ENCODE data around the gene UGT1A3.

UGT1A3 gene

GRCh38 chr2:233764761-233765160 lies 35.9 kb downstream of the UGT1A3 start:
- H2BK5ac ChIP-seq (ENCODE audit: low read length), result no peak overlapping the region
- no peak overlapping the region for H3K56ac ChIP-seq (ENCODE audit: low read length)
- H4K5ac ChIP-seq (ENCODE audit: low read length), result no peak overlapping the region
- H3K4me2 ChIP-seq (ENCODE audit: low read length), result no peak overlapping the region
- H3K9ac ChIP-seq (ENCODE audit: low read length), result no peak overlapping the region
- no peak overlapping the region for H3K27ac ChIP-seq (ENCODE audit: low read depth, low read length)
- no peak overlapping the region for H2BK120ac ChIP-seq (ENCODE audit: low read depth, low read length)
- WGBS (ENCODE audit: extremely low coverage, insufficient coverage, low lambda C conversion rate), result no CpG with 5 or more reads among the region's 3 CpGs
- H2AK5ac ChIP-seq (ENCODE audit: low read length), result no peak overlapping the region
- H2BK15ac ChIP-seq (replicated peaks; ENCODE audit: low read depth), result no peak overlapping the region
- no peaks in the 10 kb centered on the region for H3K27me3 ChIP-seq (ENCODE audit: insufficient read depth, low read length, poor library complexity)
- H3K4me3 ChIP-seq (ENCODE audit: low read length), result no peak overlapping the region
- no peaks in the 10 kb centered on the region for H3K4me1 ChIP-seq (ENCODE audit: control insufficient read depth, low read depth, low read length)
- no peaks in the 10 kb centered on the region for H3K36me3 ChIP-seq (ENCODE audit: control insufficient read depth, insufficient read depth, low read length)
- H3K79me1 ChIP-seq (ENCODE audit: low read length), result no peaks in the 10 kb centered on the region
- no peak for DNase-seq
- no peak overlapping the region for H3K4ac ChIP-seq (ENCODE audit: low read depth, low read length)
- H3K18ac ChIP-seq (ENCODE audit: low read length), result no peak overlapping the region
- H3K23ac ChIP-seq (ENCODE audit: low read length), result no peak overlapping the region
- no peaks in the 10 kb centered on the region for H3K79me2 ChIP-seq (ENCODE audit: control insufficient read depth, insufficient read depth, low read length)
- no peak overlapping the region for H4K8ac ChIP-seq (ENCODE audit: low read depth, low read length)

- Histone ChIP-seq H3K18ac (ENCODE audit: low read length) (no peak overlapping the region), H2BK120ac (ENCODE audit: low read depth, low read length) (no peak overlapping the region), H3K79me2 (ENCODE audit: control insufficient read depth, insufficient read depth, low read length) (no peaks in the 10 kb centered on the region), H3K27me3 (ENCODE audit: insufficient read depth, low read length, poor library complexity) (no peaks in the 10 kb centered on the region), H3K27ac (ENCODE audit: low read depth, low read length) (no peak overlapping the region), H3K4me3 (ENCODE audit: low read length) (no peak overlapping the region), H2AK5ac (ENCODE audit: low read length) (no peak overlapping the region), H4K5ac (ENCODE audit: low read length) (no peak overlapping the region), H2BK5ac (ENCODE audit: low read length) (no peak overlapping the region), H2BK15ac (replicated peaks; ENCODE audit: low read depth) (no peak overlapping the region), H3K4me1 (ENCODE audit: control insufficient read depth, low read depth, low read length) (no peaks in the 10 kb centered on the region), H3K79me1 (ENCODE audit: low read length) (no peaks in the 10 kb centered on the region), H3K36me3 (ENCODE audit: control insufficient read depth, insufficient read depth, low read length) (no peaks in the 10 kb centered on the region), H3K4me2 (ENCODE audit: low read length) (no peak overlapping the region), H3K56ac (ENCODE audit: low read length) (no peak overlapping the region), H4K8ac (ENCODE audit: low read depth, low read length) (no peak overlapping the region), H3K9ac (ENCODE audit: low read length) (no peak overlapping the region), H3K4ac (ENCODE audit: low read depth, low read length) (no peak overlapping the region), H3K23ac (ENCODE audit: low read length) (no peak overlapping the region)
- DNase-seq, result no peak
- no CpG with 5 or more reads among the region's 4 CpGs for WGBS (ENCODE audit: extremely low coverage, insufficient coverage, low lambda C conversion rate)
Measured at GRCh38 chr2:233766416-233766815, 37.6 kb downstream of the UGT1A3 start.

- Histone ChIP-seq H3K79me2 (ENCODE audit: control insufficient read depth, insufficient read depth, low read length) (no peaks in the 10 kb centered on the region), H4K8ac (ENCODE audit: low read depth, low read length) (no peak overlapping the region), H3K27me3 (ENCODE audit: insufficient read depth, low read length, poor library complexity) (no peaks in the 10 kb centered on the region), H2AK5ac (ENCODE audit: low read length) (no peak overlapping the region), H3K4me1 (ENCODE audit: control insufficient read depth, low read depth, low read length) (no peaks in the 10 kb centered on the region), H3K27ac (ENCODE audit: low read depth, low read length) (no peak overlapping the region), H3K18ac (ENCODE audit: low read length) (no peak overlapping the region), H3K79me1 (ENCODE audit: low read length) (no peaks in the 10 kb centered on the region), H3K23ac (ENCODE audit: low read length) (no peak overlapping the region), H2BK120ac (ENCODE audit: low read depth, low read length) (no peak overlapping the region), H3K4me3 (ENCODE audit: low read length) (no peak overlapping the region), H4K5ac (ENCODE audit: low read length) (no peak overlapping the region), H3K4me2 (ENCODE audit: low read length) (no peak overlapping the region), H3K4ac (ENCODE audit: low read depth, low read length) (no peak overlapping the region), H2BK5ac (ENCODE audit: low read length) (no peak overlapping the region), H2BK15ac (replicated peaks; ENCODE audit: low read depth) (no peak overlapping the region), H3K56ac (ENCODE audit: low read length) (no peak overlapping the region), H3K9ac (ENCODE audit: low read length) (no peak overlapping the region), H3K36me3 (ENCODE audit: control insufficient read depth, insufficient read depth, low read length) (no peaks in the 10 kb centered on the region)
- no CpG with 5 or more reads among the region's 4 CpGs for WGBS (ENCODE audit: extremely low coverage, insufficient coverage, low lambda C conversion rate)
- peak; percentile 2 for DNase-seq
Measured at GRCh38 chr2:233768076-233768475, 39.2 kb downstream of the UGT1A3 start.

GRCh38 chr2:233769260-233769659 lies 40.4 kb downstream of the UGT1A3 start:
- no peak overlapping the region for H2AK5ac ChIP-seq (ENCODE audit: low read length)
- no peak for DNase-seq
- no peaks in the 10 kb centered on the region for H3K79me2 ChIP-seq (ENCODE audit: control insufficient read depth, insufficient read depth, low read length)
- no peak overlapping the region for H3K4me3 ChIP-seq (ENCODE audit: low read length)
- no peak overlapping the region for H2BK120ac ChIP-seq (ENCODE audit: low read depth, low read length)
- no peak overlapping the region for H3K4me2 ChIP-seq (ENCODE audit: low read length)
- H3K79me1 ChIP-seq (ENCODE audit: low read length), result no peaks in the 10 kb centered on the region
- H3K27ac ChIP-seq (ENCODE audit: low read depth, low read length), result no peak overlapping the region
- no peak overlapping the region for H2BK5ac ChIP-seq (ENCODE audit: low read length)
- H2BK15ac ChIP-seq (replicated peaks; ENCODE audit: low read depth), result no peak overlapping the region
- H3K18ac ChIP-seq (ENCODE audit: low read length), result no peak overlapping the region
- H3K9ac ChIP-seq (ENCODE audit: low read length), result no peak overlapping the region
- no peak overlapping the region for H3K56ac ChIP-seq (ENCODE audit: low read length)
- no peak overlapping the region for H3K4ac ChIP-seq (ENCODE audit: low read depth, low read length)
- H4K8ac ChIP-seq (ENCODE audit: low read depth, low read length), result no peak overlapping the region
- H3K23ac ChIP-seq (ENCODE audit: low read length), result no peak overlapping the region
- H3K27me3 ChIP-seq (ENCODE audit: insufficient read depth, low read length, poor library complexity), result no peaks in the 10 kb centered on the region
- no peak overlapping the region for H4K5ac ChIP-seq (ENCODE audit: low read length)
- no CpG with 5 or more reads among the region's 9 CpGs for WGBS (ENCODE audit: extremely low coverage, insufficient coverage, low lambda C conversion rate)
- H3K36me3 ChIP-seq (ENCODE audit: control insufficient read depth, insufficient read depth, low read length), result no peaks in the 10 kb centered on the region
- H3K4me1 ChIP-seq (ENCODE audit: control insufficient read depth, low read depth, low read length), result no peaks in the 10 kb centered on the region

GRCh38 chr2:233772153-233772552 lies 43.3 kb downstream of the UGT1A3 start:
- no peaks in the 10 kb centered on the region for H3K79me2 ChIP-seq (ENCODE audit: control insufficient read depth, insufficient read depth, low read length)
- H4K8ac ChIP-seq (ENCODE audit: low read depth, low read length), result no peak overlapping the region
- H3K4me1 ChIP-seq (ENCODE audit: control insufficient read depth, low read depth, low read length), result no peaks in the 10 kb centered on the region
- no peak overlapping the region for H2AK5ac ChIP-seq (ENCODE audit: low read length)
- no peak overlapping the region for H2BK120ac ChIP-seq (ENCODE audit: low read depth, low read length)
- H3K18ac ChIP-seq (ENCODE audit: low read length), result no peak overlapping the region
- no peaks in the 10 kb centered on the region for H3K79me1 ChIP-seq (ENCODE audit: low read length)
- no peak overlapping the region for H2BK5ac ChIP-seq (ENCODE audit: low read length)
- no CpG with 5 or more reads among the region's 16 CpGs for WGBS (ENCODE audit: extremely low coverage, insufficient coverage, low lambda C conversion rate)
- H2BK15ac ChIP-seq (replicated peaks; ENCODE audit: low read depth), result no peak overlapping the region
- H4K5ac ChIP-seq (ENCODE audit: low read length), result no peak overlapping the region
- H3K4me3 ChIP-seq (ENCODE audit: low read length), result no peak overlapping the region
- H3K9ac ChIP-seq (ENCODE audit: low read length), result no peak overlapping the region
- H3K56ac ChIP-seq (ENCODE audit: low read length), result no peak overlapping the region
- H3K27ac ChIP-seq (ENCODE audit: low read depth, low read length), result no peak overlapping the region
- no peak overlapping the region for H3K4me2 ChIP-seq (ENCODE audit: low read length)
- no peaks in the 10 kb centered on the region for H3K36me3 ChIP-seq (ENCODE audit: control insufficient read depth, insufficient read depth, low read length)
- no peak overlapping the region for H3K23ac ChIP-seq (ENCODE audit: low read length)
- no peaks in the 10 kb centered on the region for H3K27me3 ChIP-seq (ENCODE audit: insufficient read depth, low read length, poor library complexity)
- H3K4ac ChIP-seq (ENCODE audit: low read depth, low read length), result no peak overlapping the region
- no peak for DNase-seq

- no CpG with 5 or more reads among the region's 5 CpGs for WGBS (ENCODE audit: extremely low coverage, insufficient coverage, low lambda C conversion rate)
- no peak overlapping the region for H3K18ac ChIP-seq (ENCODE audit: low read length)
- no peak overlapping the region for H4K8ac ChIP-seq (ENCODE audit: low read depth, low read length)
- no peaks in the 10 kb centered on the region for H3K27me3 ChIP-seq (ENCODE audit: insufficient read depth, low read length, poor library complexity)
- no peak overlapping the region for H2BK5ac ChIP-seq (ENCODE audit: low read length)
- H3K4me1 ChIP-seq (ENCODE audit: control insufficient read depth, low read depth, low read length), result no peaks in the 10 kb centered on the region
- no peak overlapping the region for H3K4me2 ChIP-seq (ENCODE audit: low read length)
- no peak overlapping the region for H3K23ac ChIP-seq (ENCODE audit: low read length)
- no peak for DNase-seq
- no peak overlapping the region for H4K5ac ChIP-seq (ENCODE audit: low read length)
- H2AK5ac ChIP-seq (ENCODE audit: low read length), result no peak overlapping the region
- no peak overlapping the region for H3K4me3 ChIP-seq (ENCODE audit: low read length)
- no peak overlapping the region for H3K27ac ChIP-seq (ENCODE audit: low read depth, low read length)
- no peak overlapping the region for H2BK15ac ChIP-seq (replicated peaks; ENCODE audit: low read depth)
- H3K79me1 ChIP-seq (ENCODE audit: low read length), result no peaks in the 10 kb centered on the region
- H3K36me3 ChIP-seq (ENCODE audit: control insufficient read depth, insufficient read depth, low read length), result no peaks in the 10 kb centered on the region
- H3K9ac ChIP-seq (ENCODE audit: low read length), result no peak overlapping the region
- no peak overlapping the region for H3K56ac ChIP-seq (ENCODE audit: low read length)
- H3K4ac ChIP-seq (ENCODE audit: low read depth, low read length), result no peak overlapping the region
- no peak overlapping the region for H2BK120ac ChIP-seq (ENCODE audit: low read depth, low read length)
- H3K79me2 ChIP-seq (ENCODE audit: control insufficient read depth, insufficient read depth, low read length), result no peaks in the 10 kb centered on the region
Measured at GRCh38 chr2:233772583-233772982, 43.7 kb downstream of the UGT1A3 start.
